GM12878 (cell line): Measurements from ENCODE around the gene KYAT1.

ENCODE experiments used
- BHLHE40 ChIP-seq, 2 experiments: fragments of 450-650 bp in 1 of 2; IDR thresholded peaks; 2 replicates each; pipeline ENCODE4 v1.6.1; 2011 to 2017; ENCODE audit warnings: low read depth in 2 of 2, borderline replicate concordance in 1 of 2, improper control_type of control experiment in 1 of 2, low read length in 1 of 2, mild to moderate bottlenecking in 1 of 2
- BRCA1 ChIP-seq: IDR thresholded peaks from 2 replicates; pipeline ENCODE4 v1.6.1; 2011; ENCODE audit warnings: low read depth, low read length, improper control_type of control experiment
- CTCF ChIP-seq, 3 experiments: IDR thresholded peaks in 2 of 3; conservative IDR thresholded peaks in 1 of 3; 2 replicates each; pipeline ENCODE4 v1.5.1; 2011; ENCODE audit warnings: low read depth in 3 of 3, low read length in 3 of 3, mild to moderate bottlenecking in 3 of 3, control low read depth in 2 of 3, moderate library complexity in 2 of 3, inconsistent platforms in 1 of 3, mixed read lengths in 1 of 3; ENCODE audit not compliant: control insufficient read depth in 2 of 3, insufficient read depth in 1 of 3; ENCODE audit errors: extremely low read depth in 1 of 3
- DPF2 ChIP-seq: fragments of 450-650 bp; IDR thresholded peaks from 2 replicates; pipeline ENCODE4 v1.6.1; 2017; ENCODE audit warnings: mild to moderate bottlenecking
- MAX ChIP-seq: IDR thresholded peaks from 2 replicates; pipeline ENCODE4 v1.6.1; 2012; ENCODE audit warnings: low read depth, low read length, improper control_type of control experiment
- MXI1 ChIP-seq: fragments of 150-350 bp; IDR thresholded peaks from 2 replicates; pipeline ENCODE4 v1.6.1; 2011; ENCODE audit warnings: low read depth, mild to moderate bottlenecking, inconsistent platforms, low read length, improper control_type of control experiment
- NFIC ChIP-seq: IDR thresholded peaks from 2 replicates; pipeline ENCODE4 v1.6.1; 2012; ENCODE audit warnings: low read depth, mild to moderate bottlenecking, inconsistent platforms, low read length, moderate library complexity
- SMC3 ChIP-seq: IDR thresholded peaks from 2 replicates; pipeline ENCODE4 v1.6.1; 2011; ENCODE audit warnings: low read length, improper control_type of control experiment, borderline replicate concordance
- SREBF1 ChIP-seq: IDR thresholded peaks from 2 replicates; pipeline ENCODE4 v1.6.1; 2012; ENCODE audit warnings: mild to moderate bottlenecking, low read length
- TARDBP ChIP-seq: IDR thresholded peaks from 2 replicates; pipeline ENCODE4 v1.6.1; 2016; ENCODE audit warnings: borderline replicate concordance
- ZNF24 ChIP-seq: fragments of 450-650 bp; IDR thresholded peaks from 2 replicates; pipeline ENCODE4 v1.6.1; 2017; ENCODE audit warnings: antibody characterized with exemption, mild to moderate bottlenecking
- ZNF592 ChIP-seq: fragments of 450-650 bp; IDR thresholded peaks from 2 replicates; pipeline ENCODE4 v1.6.1; 2017; ENCODE audit warnings: mild to moderate bottlenecking, moderate library complexity
- ZSCAN29 ChIP-seq: fragments of 450-650 bp; IDR thresholded peaks from 2 replicates; pipeline ENCODE4 v1.6.1; 2017; ENCODE audit warnings: mild to moderate bottlenecking, moderate library complexity

- TF ChIP-seq MAX (no peak), ZNF592 (no peak), MXI1 (no peak), BRCA1 (no peak), CTCF (IDR thresholded peaks at IDR 0.05 in 2 of 3, conservative IDR thresholded peaks at IDR 0.05 in 1 of 3; ENCODE audit: control insufficient read depth in 2 of 3, extremely low read depth in 1 of 3, insufficient read depth in 1 of 3, low read depth in 3 of 3, low read length in 3 of 3) (no peak), NFIC (no peak), SMC3 (no peak), ZNF24 (no peak), DPF2 (no peak), ZSCAN29 (no peak), TARDBP (no peak), BHLHE40 (IDR thresholded peaks at IDR 0.05; ENCODE audit: borderline replicate concordance in 1 of 2, low read depth in 2 of 2, low read length in 1 of 2) (no peak), SREBF1 (no peak)
Measured at GRCh38 chr9:128790536-128790935, 91.2 kb downstream of the KYAT1 start.
